ENCODE measurements around the gene TMPRSS4. TPM values are rescaled to one million over a fixed set of nuclear protein-coding genes. Genes with fewer than 3 reads are reported as not detected.

TMPRSS4 gene
- total and polyA plus RNA-seq, 2 experiments from 2014 or later: 0.10 to 0.58 TPM

GRCh38 chr11:118088531-118088930 lies 11.7 kb downstream of the TMPRSS4 start:
- Histone ChIP-seq H3K4me3 (no peak overlapping the region), H3K4me1 (ENCODE audit: insufficient read depth) (no peaks in the 10 kb centered on the region), H3K27ac (ENCODE audit: low read depth) (no peak overlapping the region), H3K9me2 (ENCODE audit: insufficient read depth) (no peaks in the 10 kb centered on the region), H3K27me3 (ENCODE audit: insufficient read depth) (no peaks in the 10 kb centered on the region), H3K36me3 (ENCODE audit: insufficient read depth) (no peaks in the 10 kb centered on the region), H4K20me1 (replicated peaks; ENCODE audit: insufficient read depth) (no peaks in the 10 kb centered on the region), H2AFZ (no peak overlapping the region), H3F3A (replicated peaks; ENCODE audit: low read depth) (no peaks in the 10 kb centered on the region), H3K4me2 (no peak overlapping the region), H3K79me2 (replicated peaks; ENCODE audit: insufficient read depth) (no peaks in the 10 kb centered on the region)
- no peaks in the 10 kb centered on the region; the same call in 2 of the 3 replicates for H3K36me3 Mint-ChIP-seq (ENCODE audit: low read depth)
- DNase-seq (ENCODE audit: low spot score): no peak
- no peak for ATAC-seq
- H3K27ac Mint-ChIP-seq: no peak overlapping the region
- peaks cover 3% of the 10 kb centered on the region; the same call in 1 of the 3 replicates for H3K4me1 Mint-ChIP-seq
- TF ChIP-seq ZNF462 (CRISPR knock-in tag; IDR thresholded peaks at IDR 0.05): no peak
- TF ChIP-seq EZH2phosphoT487 (IDR thresholded peaks at IDR 0.05; ENCODE audit: unreplicated experiment): no peak
- TF ChIP-seq ZNF331 (CRISPR knock-in tag; IDR thresholded peaks at IDR 0.05; ENCODE audit: low read depth): no peak
- TF ChIP-seq, protein P1, sequence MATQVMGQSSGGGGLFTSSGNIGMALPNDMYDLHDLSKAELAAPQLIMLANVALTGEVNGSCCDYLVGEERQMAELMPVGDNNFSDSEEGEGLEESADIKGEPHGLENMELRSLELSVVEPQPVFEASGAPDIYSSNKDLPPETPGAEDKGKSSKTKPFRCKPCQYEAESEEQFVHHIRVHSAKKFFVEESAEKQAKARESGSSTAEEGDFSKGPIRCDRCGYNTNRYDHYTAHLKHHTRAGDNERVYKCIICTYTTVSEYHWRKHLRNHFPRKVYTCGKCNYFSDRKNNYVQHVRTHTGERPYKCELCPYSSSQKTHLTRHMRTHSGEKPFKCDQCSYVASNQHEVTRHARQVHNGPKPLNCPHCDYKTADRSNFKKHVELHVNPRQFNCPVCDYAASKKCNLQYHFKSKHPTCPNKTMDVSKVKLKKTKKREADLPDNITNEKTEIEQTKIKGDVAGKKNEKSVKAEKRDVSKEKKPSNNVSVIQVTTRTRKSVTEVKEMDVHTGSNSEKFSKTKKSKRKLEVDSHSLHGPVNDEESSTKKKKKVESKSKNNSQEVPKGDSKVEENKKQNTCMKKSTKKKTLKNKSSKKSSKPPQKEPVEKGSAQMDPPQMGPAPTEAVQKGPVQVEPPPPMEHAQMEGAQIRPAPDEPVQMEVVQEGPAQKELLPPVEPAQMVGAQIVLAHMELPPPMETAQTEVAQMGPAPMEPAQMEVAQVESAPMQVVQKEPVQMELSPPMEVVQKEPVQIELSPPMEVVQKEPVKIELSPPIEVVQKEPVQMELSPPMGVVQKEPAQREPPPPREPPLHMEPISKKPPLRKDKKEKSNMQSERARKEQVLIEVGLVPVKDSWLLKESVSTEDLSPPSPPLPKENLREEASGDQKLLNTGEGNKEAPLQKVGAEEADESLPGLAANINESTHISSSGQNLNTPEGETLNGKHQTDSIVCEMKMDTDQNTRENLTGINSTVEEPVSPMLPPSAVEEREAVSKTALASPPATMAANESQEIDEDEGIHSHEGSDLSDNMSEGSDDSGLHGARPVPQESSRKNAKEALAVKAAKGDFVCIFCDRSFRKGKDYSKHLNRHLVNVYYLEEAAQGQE (IDR thresholded peaks at IDR 0.05; ENCODE audit: unreplicated experiment): no peak
- TF ChIP-seq ZNF114 (CRISPR knock-in tag; IDR thresholded peaks at IDR 0.05): no peak
- no peak for TF ChIP-seq STAT1 (IDR thresholded peaks at IDR 0.05; ENCODE audit: unreplicated experiment)
- no peak for TF ChIP-seq JUNB (IDR thresholded peaks at IDR 0.05; ENCODE audit: unreplicated experiment)
- TF ChIP-seq EZH2 (IDR thresholded peaks at IDR 0.05; ENCODE audit: low read depth, unreplicated experiment): no peak
- TF ChIP-seq POLR2AphosphoS5 (IDR thresholded peaks at IDR 0.05; ENCODE audit: low read depth): no peak
- TF ChIP-seq CREB1 (CRISPR knock-in tag; IDR thresholded peaks at IDR 0.05; ENCODE audit: low read depth): no peak
- TF ChIP-seq, protein P2, sequence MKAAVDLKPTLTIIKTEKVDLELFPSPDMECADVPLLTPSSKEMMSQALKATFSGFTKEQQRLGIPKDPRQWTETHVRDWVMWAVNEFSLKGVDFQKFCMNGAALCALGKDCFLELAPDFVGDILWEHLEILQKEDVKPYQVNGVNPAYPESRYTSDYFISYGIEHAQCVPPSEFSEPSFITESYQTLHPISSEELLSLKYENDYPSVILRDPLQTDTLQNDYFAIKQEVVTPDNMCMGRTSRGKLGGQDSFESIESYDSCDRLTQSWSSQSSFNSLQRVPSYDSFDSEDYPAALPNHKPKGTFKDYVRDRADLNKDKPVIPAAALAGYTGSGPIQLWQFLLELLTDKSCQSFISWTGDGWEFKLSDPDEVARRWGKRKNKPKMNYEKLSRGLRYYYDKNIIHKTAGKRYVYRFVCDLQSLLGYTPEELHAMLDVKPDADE (IDR thresholded peaks at IDR 0.05): no peak
- TF ChIP-seq, protein P3, sequence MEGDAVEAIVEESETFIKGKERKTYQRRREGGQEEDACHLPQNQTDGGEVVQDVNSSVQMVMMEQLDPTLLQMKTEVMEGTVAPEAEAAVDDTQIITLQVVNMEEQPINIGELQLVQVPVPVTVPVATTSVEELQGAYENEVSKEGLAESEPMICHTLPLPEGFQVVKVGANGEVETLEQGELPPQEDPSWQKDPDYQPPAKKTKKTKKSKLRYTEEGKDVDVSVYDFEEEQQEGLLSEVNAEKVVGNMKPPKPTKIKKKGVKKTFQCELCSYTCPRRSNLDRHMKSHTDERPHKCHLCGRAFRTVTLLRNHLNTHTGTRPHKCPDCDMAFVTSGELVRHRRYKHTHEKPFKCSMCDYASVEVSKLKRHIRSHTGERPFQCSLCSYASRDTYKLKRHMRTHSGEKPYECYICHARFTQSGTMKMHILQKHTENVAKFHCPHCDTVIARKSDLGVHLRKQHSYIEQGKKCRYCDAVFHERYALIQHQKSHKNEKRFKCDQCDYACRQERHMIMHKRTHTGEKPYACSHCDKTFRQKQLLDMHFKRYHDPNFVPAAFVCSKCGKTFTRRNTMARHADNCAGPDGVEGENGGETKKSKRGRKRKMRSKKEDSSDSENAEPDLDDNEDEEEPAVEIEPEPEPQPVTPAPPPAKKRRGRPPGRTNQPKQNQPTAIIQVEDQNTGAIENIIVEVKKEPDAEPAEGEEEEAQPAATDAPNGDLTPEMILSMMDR (conservative IDR thresholded peaks at IDR 0.05; ENCODE audit: low read depth in 2 of 2): no peak
- no peak for TF ChIP-seq NANOG (IDR thresholded peaks at IDR 0.05; ENCODE audit: borderline replicate concordance)
- H3K9me3 Mint-ChIP-seq: peaks cover 17% of the 10 kb centered on the region; the same call in 2 of the 3 replicates
- no peak overlapping the region for H3K4me3 Mint-ChIP-seq
- H3K27me3 Mint-ChIP-seq (ENCODE audit: insufficient read depth, low read depth, poor library complexity): peaks cover 2% of the 10 kb centered on the region
